SW480 (cell line): Measurements from ENCODE around the gene GAS2L1.
"Not testable (repeated sequence)": the region's sequence is repeated elsewhere in the genome, so short reads cannot be mapped to it uniquely, and the experiment has no call there.

Experiments used
- DNase-seq: peaks from one replicate; pipeline ENCODE4 v3.0.0-alpha.2; 2016; ENCODE audit warnings: low spot score

The GAS2L1 gene

GRCh38 chr22:29342577-29343312, 36.3 kb downstream of the GAS2L1 start:
- no peak for DNase-seq

GRCh38 chr22:29343313-29343805, 36.9 kb downstream of the GAS2L1 start:
- no peak for DNase-seq

- DNase-seq = peak; percentile 69
Observed at GRCh38 chr22:29344137-29344536, 37.7 kb downstream of the GAS2L1 start.

- not testable (repeated sequence) for DNase-seq
Observed at GRCh38 chr22:29344889-29345288, 38.4 kb downstream of the GAS2L1 start.

- DNase-seq = no peak
Observed at GRCh38 chr22:29345932-29346331, 39.5 kb downstream of the GAS2L1 start.

- DNase-seq = no peak
Observed at GRCh38 chr22:29346659-29347058, 40.2 kb downstream of the GAS2L1 start.

- DNase-seq = no peak
Observed at GRCh38 chr22:29348041-29348440, 41.6 kb downstream of the GAS2L1 start.

- no peak for DNase-seq
Observed at GRCh38 chr22:29348956-29349355, 42.5 kb downstream of the GAS2L1 start.

- DNase-seq = no peak
Observed at GRCh38 chr22:29351042-29351441, 44.6 kb downstream of the GAS2L1 start.

GRCh38 chr22:29351891-29352290, 45.4 kb downstream of the GAS2L1 start:
- no peak for DNase-seq

GRCh38 chr22:29352778-29353177, 46.3 kb downstream of the GAS2L1 start:
- no peak for DNase-seq

- DNase-seq = no peak
Observed at GRCh38 chr22:29353286-29353685, 46.8 kb downstream of the GAS2L1 start.

GRCh38 chr22:29353860-29354259, 47.4 kb downstream of the GAS2L1 start:
- DNase-seq = no peak

- not testable (repeated sequence) for DNase-seq
Observed at GRCh38 chr22:29357193-29357890, 50.9 kb downstream of the GAS2L1 start.

GRCh38 chr22:29359469-29359868, 53.0 kb downstream of the GAS2L1 start:
- peak; percentile 42 for DNase-seq
